Glomerular endothelial cell (primary cell): ENCODE results near the gene ACAN. TPM values are rescaled to one million over a fixed set of nuclear protein-coding genes. Genes with fewer than 3 reads are reported as not detected.

Source experiments
- DNase-seq: peaks from one replicate; pipeline ENCODE4 v3.0.0-alpha.2; 2011; ENCODE audit warnings: low read depth, low spot score; ENCODE audit errors: extremely low read depth
- total RNA-seq: library from RNA; depleted of rRNA; stranded (reverse); fragments of >200 nt; gene quantifications from 2 replicates; pipeline ENCODE4 v1.2.3, GENCODE V29; 2015

Gene ACAN
- total RNA-seq, 1 donor from 2014 or later = 2.2 TPM

DNA sequence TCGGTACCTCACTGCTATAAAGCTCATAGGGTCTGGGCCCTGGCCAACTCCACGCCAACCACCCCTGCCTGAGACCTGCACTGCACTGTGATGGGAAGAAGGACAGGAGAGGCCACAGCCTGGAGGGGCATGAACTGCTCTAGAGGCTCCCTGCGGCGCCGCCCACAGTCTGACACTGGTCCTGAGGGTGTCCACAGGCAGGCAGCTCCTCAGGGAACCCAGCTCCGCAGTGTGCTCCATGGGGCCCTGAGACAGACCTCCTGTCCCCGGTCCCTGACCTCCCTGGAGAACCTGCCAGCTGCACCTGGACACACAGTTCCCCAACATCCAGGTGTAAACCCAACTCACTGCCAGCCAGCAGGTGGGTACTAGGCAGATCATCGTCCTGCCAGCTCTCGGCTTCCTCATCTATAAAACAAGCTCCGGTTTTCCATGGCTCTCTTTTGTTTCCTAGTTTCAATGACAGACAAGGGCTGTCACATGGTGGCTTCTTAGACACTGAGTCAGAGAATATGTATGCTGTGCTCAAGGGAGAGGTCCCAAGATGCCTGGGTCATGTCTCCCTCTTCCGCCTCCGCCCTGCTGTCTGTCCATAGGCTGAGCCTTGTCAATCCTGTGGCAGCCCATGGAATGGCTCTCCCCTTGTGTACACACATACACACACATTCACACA, 97.2 kb downstream of the ACAN start:
- no peak for DNase-seq

DNA sequence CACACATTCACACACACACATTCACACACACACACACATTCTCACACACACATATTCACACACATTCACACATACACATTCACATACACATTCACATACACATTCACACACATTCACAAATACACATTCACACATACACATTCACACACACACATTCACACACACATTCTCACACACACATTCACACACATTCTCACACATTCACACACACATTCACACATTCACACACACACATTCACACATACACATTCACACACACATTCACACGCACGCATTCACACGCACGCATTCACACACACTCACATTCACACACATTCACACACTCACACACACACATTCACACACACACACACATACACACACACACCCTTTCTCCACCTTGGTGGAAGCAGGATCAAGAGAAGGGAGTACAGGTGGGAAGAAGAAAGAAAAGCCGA, 97.8 kb downstream of the ACAN start:
- DNase-seq = no peak

DNA sequence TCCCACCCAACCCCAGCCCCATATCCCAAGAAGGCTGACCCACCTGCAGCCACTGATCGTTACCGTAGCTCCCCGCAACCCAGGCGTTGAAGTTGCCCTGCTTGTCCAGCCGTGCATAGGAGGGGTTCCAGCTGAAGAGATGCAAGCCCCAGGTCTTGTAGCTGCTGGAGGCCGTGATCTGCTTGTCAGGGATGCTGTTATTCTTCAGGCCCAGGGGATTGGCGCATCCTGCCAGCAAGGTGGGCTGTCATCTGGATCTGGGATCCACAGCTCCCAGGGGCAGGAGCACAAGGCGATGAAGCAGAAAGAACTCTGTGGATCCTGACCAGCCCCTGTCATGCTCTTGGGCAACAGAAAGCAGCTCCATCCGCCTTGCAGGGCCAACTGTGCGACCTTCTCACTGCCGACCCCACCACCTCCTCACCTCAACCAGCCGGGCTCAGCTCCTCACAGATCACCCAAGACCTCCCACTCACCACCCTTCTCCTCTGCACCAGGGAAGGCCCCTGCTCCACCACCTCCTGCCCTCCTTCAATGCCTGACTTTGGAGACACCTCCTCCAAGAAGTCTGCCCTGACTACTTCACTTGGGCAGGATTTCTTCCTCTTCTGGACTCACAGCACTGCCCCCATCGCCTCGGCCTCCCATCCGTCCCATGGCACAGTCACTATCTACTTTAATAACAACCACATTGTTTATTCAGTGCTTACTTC, 98.4 kb downstream of the ACAN start:
- no peak for DNase-seq

DNA sequence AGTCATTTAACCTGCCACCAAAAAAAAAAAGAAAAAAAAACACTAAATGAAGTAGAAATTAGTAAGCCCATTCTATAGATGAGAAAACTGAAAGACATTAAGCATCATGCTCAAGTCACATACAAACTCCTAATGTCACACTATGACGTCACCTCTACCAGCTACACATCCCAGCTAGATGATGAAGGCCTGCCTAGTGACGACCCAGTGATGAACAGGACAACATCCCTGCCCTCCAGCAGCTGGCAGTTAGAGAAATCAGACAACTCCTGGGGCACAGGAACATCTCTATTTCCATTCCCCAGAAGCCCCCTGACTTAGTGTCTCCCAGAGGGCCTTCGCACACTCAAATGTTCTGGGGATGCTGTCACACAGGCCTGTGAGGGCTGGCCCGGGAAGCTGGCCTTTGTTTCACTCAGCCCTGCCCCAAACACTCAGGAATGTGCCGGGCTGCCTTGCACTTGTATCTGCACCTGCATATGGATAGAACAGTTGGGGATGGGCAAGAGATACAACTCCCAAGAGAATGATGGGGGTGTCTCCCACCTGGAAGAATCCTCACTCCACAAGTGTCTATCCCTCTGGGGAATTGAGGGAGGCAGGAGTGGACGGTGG, 99.1 kb downstream of the ACAN start:
- DNase-seq = no peak

DNA sequence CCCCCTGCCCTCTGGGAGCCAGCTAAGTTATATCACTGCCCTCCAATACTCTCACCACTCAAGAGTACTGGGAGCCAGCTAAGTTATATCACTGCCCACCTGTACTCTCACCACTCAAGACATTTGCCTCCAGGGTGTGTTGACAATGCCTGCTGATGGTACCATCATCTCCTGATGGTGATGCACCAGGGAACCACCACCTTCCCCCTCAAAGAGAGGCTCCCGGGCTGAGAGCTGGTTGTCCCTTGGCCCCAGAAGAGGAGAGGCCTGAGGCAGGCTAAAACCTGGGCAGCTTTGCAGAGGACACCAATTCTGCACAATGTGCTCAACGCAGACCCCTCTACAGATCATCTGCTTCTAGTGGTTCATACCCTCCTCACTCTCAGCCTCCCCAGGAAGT, 99.6 kb downstream of the ACAN start:
- DNase-seq = no peak

DNA sequence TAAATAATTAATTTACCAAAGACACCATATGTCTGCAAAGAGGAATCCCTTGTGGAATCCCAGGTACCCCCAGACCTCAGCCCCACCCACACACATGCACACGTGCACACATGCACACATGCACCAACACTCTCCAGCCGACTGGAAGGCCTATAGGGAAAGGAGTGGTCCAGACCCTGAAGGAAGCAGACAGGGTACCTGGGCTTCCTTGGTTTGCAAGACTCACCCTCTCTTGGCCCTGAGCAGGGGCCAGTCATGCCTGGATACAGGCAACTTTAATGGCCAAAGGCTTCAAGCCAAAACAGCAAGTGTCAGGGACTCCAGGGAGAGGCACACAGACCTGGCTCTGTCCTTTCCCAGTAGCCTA, 101.0 kb downstream of the ACAN start:
- DNase-seq = no peak

DNA sequence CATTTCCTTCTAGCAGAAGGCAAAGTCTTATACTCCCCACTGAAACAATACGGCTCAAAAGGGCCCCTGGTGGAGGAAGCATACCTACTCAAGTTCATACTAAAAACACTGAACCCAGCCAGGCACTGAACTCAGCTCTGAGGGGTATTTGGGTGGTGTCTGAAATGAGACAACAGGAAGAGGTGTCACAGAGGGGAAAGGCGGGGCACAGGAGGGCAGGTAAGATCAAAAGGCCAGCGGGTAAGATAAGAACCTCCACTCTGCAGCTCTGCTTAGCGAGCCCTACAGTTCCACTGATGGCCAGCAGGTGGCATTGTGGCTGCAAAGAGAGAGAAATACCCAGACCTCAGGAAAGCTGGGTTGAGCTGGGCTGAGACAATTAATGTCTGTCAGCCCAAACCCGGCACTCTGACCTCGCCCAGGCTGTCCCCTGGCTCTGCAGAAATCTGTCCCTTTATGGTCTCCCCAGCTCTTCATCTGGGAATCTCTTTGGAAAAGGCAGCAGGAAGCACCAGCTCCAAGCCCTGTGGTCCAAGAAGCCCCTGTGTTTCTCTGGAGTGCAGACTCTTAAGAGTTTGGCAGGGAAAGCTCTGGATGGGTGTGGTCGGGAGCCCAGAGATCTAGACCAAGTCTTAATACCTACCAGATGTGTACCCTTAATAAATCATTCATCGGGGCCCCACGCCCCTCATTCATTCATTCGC, 101.5 kb downstream of the ACAN start:
- no peak for DNase-seq

DNA sequence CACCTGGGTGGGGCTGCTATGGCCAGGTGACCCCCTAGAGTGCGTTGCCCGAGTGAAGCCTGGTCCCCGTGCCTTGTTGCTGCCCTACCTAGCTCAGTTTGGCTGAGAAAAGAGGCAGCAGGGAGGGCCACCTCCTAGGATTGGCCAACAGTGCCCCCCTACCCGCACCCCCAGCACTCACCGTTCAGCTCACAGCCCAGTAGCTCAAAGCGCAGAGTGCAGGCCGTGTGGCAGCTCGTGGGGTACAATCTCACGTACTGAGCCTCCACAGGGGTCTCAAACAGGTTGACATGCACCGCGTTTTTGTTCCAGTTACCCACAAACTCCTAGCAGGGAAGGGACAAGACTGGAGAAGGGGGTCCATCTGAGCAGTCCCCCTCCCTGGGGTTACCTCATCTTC, 102.3 kb downstream of the ACAN start:
- DNase-seq = no peak

DNA sequence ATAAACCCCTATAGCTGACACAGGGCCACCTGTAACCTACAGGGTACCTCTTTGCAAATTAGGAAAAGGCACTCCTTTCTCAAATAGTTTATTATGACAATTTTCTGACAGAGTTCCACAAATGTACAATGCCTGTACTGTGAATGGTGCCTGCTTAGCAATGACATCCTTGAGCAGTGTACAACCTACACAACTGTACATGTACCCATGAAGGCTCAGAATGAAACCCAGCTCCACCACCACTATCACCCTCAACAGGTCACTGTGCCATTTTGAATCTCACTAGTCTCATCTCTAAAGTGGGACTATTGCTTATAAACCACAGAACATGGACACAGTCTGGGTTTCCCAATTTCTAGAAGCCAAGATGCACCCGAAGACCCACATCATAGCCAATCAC, 102.9 kb downstream of the ACAN start:
- no peak for DNase-seq

DNA sequence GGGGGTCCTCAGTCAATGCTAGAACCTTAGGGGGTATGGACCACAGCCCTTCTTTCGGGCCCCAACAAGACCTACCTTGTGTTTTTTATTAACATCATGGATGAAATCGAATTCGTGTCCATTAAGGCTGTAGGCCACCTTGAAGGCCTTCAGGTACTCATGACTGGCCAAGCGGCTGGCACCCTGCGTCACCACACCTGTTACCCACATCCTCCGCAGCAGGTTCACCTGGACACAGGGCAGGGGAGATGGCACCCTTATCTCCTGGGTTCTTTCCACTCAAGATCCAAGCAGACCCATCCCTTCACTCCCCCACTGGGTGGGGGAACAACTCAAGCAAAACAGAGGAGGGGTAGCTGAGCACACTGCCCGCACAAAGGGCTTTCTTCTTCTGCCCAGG, 103.3 kb downstream of the ACAN start:
- DNase-seq = no peak

DNA sequence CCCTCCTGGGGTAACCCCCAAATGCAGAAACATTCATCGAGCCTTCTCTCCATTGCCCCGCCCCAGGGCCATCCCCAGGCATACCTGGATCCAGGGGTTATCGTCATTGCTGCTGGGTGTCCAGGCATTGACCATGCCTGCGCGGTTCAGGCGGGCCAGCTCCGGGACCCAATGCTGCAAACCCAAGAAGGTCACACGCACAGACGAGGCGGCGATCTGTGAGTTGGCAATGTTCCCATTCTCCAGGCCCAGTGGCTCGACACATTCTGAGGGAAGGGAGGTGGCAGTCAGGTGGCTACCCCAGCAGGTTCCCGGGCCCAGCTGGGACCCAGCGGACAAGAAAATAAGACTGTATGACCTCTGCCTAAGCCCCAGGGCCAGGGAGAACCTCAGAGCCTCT, 103.9 kb downstream of the ACAN start:
- no peak for DNase-seq

DNA sequence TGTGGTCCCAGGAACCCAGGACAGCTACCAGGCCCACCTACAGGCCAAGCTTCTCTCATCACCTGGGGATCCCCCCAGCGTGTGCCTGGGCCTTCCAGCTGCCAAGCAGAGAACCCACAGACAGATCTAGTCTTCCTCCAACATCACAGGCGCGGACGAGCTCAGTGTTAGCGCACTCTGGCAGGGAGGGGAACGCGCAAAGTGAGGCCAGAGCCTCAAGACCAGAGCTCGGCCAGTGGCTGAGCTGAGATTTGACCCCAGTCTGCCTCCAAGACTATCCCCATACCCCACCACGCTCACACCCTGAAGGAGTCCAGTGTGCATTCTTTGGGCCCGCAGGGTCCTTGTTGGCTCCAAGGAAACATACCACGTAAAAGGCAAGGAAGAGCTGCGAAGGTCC, 104.9 kb downstream of the ACAN start:
- no peak for DNase-seq

DNA sequence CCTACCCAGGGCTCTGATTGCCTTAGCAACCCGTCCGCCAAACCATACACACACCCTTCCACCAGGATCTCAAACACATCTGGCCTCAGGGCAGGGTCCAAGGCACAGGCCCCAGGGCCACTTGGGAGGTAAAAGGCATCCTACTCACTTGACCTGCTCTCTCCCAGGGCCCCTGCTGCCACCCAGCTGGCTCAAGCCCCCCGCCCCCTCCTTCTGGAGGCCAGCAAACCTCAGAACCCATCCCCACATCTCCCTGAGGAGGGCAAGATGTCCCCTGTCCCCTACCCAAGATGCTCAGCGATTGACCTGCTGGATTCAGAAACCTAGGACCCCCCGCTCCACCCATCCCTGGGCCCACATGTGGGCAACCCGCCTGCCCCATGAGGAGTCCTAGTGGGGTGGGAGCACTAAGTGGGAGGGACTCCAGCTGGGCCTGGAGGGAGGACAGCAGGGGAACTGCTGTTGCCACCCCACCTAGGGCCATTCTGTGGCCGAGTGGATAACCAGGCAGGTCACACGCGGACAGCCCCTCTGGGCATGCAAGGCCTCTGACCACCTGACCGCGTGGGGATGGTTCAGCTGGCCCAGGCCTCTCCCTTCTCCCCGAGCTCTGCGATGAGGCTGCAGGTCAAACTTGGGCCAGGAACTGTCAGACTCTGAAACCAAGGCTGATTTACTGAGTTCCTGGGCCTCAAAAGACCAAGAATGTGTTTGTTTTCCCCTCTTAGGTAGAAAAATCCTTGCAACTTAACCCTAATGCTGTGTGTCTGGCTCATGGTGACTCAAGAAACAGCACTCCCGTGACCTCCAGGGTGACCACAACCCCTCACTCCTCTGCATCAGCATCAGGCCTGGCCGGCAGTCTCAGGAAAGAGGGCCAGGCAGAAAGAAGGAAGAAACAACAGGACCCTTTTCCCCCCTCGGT, 105.7 kb downstream of the ACAN start:
- DNase-seq = no peak

DNA sequence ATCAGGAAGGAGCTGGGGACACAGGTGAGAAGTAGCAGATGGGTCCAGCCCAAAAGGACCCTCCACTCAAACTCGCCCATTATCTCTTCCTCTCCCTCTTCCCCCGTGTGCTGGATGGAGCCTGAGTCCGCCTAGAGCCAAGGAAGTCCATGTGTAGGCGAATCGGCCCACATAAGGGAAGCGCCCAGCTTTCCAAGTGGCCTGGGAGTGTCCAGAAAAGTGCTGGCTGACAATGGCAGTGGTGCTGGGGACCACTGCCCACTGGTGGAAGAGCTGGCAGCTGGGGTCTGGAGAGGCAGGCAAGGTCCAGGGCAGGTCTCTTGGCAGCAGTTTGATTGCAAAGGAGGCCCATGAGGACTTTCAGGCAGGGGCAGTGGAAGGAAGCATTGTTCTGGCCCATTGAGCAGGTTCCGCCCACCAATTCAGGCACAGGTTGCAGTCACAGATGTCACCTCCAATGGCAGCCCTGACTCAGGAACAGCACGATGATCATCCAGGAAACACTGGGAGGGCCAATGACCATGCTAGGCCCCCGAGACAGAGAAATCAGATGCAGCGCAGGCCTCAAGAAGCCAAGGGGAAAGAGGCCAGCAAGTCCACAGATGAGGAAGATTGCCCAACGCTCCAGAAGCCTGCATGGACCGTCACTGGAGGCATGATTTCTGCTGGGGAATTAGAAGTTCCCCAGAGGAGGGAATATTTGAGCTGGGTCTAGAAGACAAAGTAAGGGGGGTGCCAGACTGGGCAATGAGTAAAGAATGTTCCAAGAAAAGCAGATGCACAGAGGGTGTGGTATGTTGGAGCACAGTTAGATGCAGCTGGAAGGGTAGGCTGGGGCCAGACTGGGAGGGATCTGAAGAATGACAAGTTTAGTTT, 107.0 kb downstream of the ACAN start:
- no peak for DNase-seq

DNA sequence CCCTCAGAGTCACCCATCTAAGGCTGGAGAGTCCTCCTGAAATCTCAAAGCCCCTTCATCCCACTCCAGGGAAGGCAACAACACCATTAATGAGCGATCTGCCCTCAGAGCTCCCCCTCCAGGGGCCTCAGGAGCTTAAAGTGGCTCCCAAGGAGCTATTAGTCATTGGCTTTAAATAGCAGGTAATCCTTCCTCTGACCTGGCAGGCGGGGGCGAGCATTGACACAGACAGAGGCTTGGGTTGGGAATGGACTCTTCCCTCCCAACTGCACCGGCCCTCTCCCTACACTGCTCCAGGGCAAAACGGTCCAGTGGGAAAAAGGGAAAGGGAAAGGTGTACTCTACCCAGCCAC, 108.5 kb downstream of the ACAN start:
- no peak for DNase-seq

DNA sequence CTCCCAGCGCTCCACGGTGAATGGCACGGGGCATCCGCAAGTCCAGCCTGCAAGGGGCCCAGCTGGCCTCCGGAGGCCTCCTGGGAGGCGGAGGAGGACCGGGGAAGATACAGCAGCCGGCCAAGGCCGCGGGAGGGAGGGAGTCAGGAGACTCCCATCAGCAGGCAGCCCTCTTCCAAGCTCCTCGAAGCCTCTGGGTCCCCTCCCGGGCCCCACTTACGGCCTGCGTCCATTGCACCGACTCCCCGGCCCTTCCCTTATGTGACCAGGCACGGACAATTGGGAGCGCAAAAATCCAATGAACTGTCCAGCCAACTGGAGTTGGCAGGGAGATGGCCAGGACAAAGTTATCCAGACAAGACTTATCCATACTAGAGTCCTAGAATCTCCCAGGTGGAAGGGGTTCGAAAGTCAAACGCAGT, 109.3 kb downstream of the ACAN start:
- DNase-seq = no peak

DNA sequence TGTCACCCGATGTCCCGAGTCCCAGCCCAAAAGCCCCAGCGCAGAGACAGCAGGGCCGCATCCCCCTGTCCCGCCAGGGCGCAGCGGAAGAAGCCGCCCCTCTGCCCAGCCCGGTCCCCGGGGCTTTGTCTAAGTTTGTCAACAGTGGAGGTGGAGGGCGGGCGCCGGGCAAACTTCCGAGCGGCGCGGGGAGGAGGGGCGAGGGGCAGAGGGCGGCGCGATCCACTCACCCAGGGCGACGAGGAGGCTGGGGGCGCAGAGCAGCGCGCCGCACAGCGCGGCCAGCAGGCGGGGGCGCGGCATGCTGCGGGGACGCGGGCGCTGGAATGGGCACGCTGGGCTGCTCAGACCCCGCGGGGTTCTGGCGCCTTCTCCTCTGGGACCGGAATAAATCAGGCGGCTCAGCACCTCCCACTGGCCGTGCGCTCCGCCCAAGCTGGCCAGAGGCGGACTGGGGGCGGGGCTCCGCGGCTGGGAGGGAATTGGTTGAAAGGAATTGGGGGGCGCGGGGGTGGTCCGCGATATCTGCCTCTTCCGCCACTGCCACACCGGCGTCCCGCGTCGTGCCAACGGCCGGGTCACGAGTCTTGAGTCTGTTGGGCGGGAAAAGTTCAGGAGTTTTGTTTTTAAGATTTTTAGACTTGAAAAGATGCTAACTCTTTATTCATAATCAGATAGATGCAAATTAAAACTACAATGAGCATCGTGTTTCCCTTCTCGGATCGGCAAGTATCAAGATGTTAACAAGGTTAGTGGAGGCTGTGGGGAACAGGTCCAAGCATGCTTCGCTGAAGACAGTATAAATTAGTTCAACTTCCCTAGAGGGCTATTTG, 110.0 kb downstream of the ACAN start, which contains the start of gene MFGE8:
TSS of gene MFGE8 (minus strand) at position 363 of the 833 bp plus-strand sequence. CDS start at position 303, 60 bp downstream.
- no peak for DNase-seq

DNA sequence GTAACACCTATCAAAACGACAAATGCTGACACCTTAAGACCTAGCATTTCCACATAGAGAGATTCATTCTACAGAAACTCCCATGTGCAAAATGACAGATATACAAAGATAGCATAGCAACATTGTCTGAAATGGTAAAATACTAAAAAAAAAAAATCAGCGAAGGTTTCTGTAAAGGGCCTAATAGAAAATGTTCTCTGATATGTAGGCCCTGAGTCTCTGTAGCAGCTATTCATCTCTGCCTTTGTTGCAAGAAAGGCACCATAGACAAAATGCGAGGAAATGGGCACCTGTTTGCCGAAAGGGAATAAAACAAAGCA, 110.6 kb downstream of the ACAN start:
- no peak for DNase-seq

DNA sequence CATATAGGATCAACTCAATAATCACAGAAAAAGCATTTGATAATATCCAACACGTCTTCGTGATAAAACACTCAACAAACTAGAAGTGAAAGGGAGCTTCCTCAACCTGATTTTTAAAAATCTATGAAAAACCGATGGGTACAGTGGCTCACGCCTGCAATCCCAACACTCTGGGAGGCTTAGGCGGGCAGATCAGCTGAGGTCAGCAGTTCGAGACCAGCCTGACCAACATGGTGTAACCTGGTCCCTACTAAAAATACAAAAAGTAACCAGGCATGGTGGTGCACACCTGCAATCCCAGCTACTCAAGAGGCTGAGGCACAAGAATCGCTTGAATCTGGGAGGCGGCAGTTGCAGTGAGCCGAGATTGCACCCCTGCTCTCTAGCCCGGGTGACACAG, 112.1 kb downstream of the ACAN start:
- DNase-seq = no peak
